ENCODE data around the gene COG5. TPM values are rescaled to one million over a fixed set of nuclear protein-coding genes. Genes with fewer than 3 reads are reported as not detected.
"Not testable (repeated sequence)": the region's sequence is repeated elsewhere in the genome, so short reads cannot be mapped to it uniquely, and the experiment has no call there.

The COG5 gene
- total RNA-seq, 4 donors from 2014 or later, result 20.8 to 49.7 (median 25.7) TPM

DNA sequence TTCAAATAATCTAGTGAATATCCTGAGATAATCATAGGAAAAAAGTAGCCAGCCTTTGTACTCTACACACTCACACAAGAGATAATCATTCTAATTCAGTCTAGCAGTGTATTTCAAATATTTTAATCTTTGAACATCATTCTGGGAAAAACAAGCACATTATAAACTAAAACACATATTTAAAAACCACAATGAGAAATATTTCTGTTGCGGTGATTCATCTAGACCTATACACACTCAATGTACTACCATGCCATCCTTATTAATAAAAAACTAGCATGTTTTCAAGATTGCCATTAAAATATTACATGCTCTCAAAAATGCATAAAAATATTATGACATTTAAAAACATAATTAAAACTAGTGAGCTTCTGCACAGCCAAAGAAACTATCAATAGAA is 11.8 kb downstream of the COG5 start:
- Histone ChIP-seq H3K27me3 (no peaks in the 10 kb centered on the region), H3K36me3 (peaks cover 0 to 20% of the 10 kb centered on the region in 2 donors), H3K9me3 (no peaks in the 10 kb centered on the region), H3K4me3 (no peak overlapping the region), H3K27ac (no peak overlapping the region), H3K4me1 (no peaks in the 10 kb centered on the region)
- DNase-seq, result no peak
- TF ChIP-seq CTCF (IDR thresholded peaks at IDR 0.05 in 4 of 5, conservative IDR thresholded peaks at IDR 0.05 in 1 of 5) (no peak), POLR2A (IDR thresholded peaks at IDR 0.05) (no peak)
- ATAC-seq, result no peak
- in situ Hi-C loops (cut with MboI; ENCODE audit: low sequenced_read_pairs in 4 of 4), result loop anchor here in 1 of 4 donors (25.0 kb wide), 1 partner anchor 365 kb away; no protein-coding TSS in a partner anchor
- intact Hi-C loops (cut with DNase I; ENCODE audit: low total_unique reads), result no loop called here

GRCh38 chr7:107544848-107545591 is 18.7 kb downstream of the COG5 start:
- DNase-seq (no peak), ATAC-seq (no peak)
- no peaks in the 10 kb centered on the region for H3K27me3 ChIP-seq
- no peak for TF ChIP-seq POLR2A (IDR thresholded peaks at IDR 0.05)
- TF ChIP-seq CTCF (IDR thresholded peaks at IDR 0.05 in 4 of 5, conservative IDR thresholded peaks at IDR 0.05 in 1 of 5), result no peak
- peaks cover 0 to 11% of the 10 kb centered on the region in 2 donors for H3K36me3 ChIP-seq
- H3K27ac ChIP-seq, result no peak overlapping the region
- H3K9me3 ChIP-seq, result no peaks in the 10 kb centered on the region
- H3K4me3 ChIP-seq, result no peak overlapping the region
- in situ Hi-C loops (cut with MboI; ENCODE audit: low sequenced_read_pairs in 4 of 4), result no loop called here
- no peaks in the 10 kb centered on the region for H3K4me1 ChIP-seq
- intact Hi-C loops (cut with DNase I; ENCODE audit: low total_unique reads), result no loop called here

DNA sequence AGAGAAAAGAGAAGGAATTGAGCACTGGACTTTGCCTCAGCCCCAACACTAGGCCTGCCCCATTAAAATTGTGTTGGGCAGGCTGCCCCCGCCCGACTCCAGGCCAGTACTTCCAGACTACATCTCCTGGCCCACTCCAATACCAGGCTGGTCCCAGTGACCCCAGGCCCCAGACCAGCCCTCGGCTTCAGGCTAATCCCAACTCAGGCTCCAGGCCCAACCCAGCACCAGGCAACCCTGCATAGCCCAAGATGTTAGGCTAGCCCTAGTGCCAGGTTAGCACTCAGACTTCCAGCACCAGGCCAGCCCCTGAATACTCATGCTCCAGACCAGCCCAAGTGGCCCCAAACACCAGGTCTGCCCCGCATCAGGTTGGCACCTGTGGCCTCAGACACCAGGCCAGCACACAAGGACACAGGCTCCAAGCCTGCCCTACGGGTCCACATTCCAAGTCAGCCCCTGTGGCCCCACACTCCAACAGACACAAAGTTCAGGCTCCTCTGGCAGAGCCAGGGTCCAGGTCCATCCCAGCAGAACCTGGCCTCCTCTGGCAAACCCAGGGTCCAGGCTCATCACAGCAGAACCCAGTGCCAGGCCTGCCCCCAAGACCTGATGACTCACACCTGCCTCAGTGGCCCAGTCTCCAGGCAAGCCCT is 20.3 kb downstream of the COG5 start:
- intact Hi-C loops (cut with DNase I; ENCODE audit: low total_unique reads), result no loop called here
- no peaks in the 10 kb centered on the region for H3K4me1 ChIP-seq
- H3K27ac ChIP-seq, result no peak overlapping the region
- H3K27me3 ChIP-seq, result no peaks in the 10 kb centered on the region
- DNase-seq (no peak), ATAC-seq (no peak)
- no peak for TF ChIP-seq CTCF (IDR thresholded peaks at IDR 0.05 in 4 of 5, conservative IDR thresholded peaks at IDR 0.05 in 1 of 5)
- H3K4me3 ChIP-seq, result no peak overlapping the region
- H3K9me3 ChIP-seq, result no peaks in the 10 kb centered on the region
- in situ Hi-C loops (cut with MboI; ENCODE audit: low sequenced_read_pairs in 4 of 4), result no loop called here
- peaks cover 0 to 11% of the 10 kb centered on the region in 2 donors for H3K36me3 ChIP-seq

GRCh38 chr7:107538001-107538400 is 25.7 kb downstream of the COG5 start:
- H3K36me3 ChIP-seq, result no peaks in the 10 kb centered on the region
- no peaks in the 10 kb centered on the region for H3K27me3 ChIP-seq
- no peak for ATAC-seq
- intact Hi-C loops (cut with DNase I; ENCODE audit: low total_unique reads), result no loop called here
- H3K4me1 ChIP-seq, result peaks cover 0 to 12% of the 10 kb centered on the region in 2 donors
- no peak overlapping the region for H3K4me3 ChIP-seq
- no peak overlapping the region for H3K27ac ChIP-seq
- no peaks in the 10 kb centered on the region for H3K9me3 ChIP-seq
- TF ChIP-seq POLR2A (IDR thresholded peaks at IDR 0.05) (no peak), CTCF (IDR thresholded peaks at IDR 0.05 in 4 of 5, conservative IDR thresholded peaks at IDR 0.05 in 1 of 5) (no peak)
- DNase-seq, result no peak
- in situ Hi-C loops (cut with MboI; ENCODE audit: low sequenced_read_pairs in 4 of 4), result no loop called here

- ATAC-seq; in situ Hi-C loops (cut with MboI; ENCODE audit: low sequenced_read_pairs in 4 of 4): not testable (repeated sequence)
Measured at GRCh38 chr7:107537228-107537627, 26.5 kb downstream of the COG5 start.

More at GRCh38 chr7:107537228-107537627, 26.5 kb downstream of the COG5 start:
- intact Hi-C loops (cut with DNase I; ENCODE audit: low total_unique reads); H3K27me3 ChIP-seq; H3K27ac ChIP-seq; DNase-seq; H3K9me3 ChIP-seq; H3K36me3 ChIP-seq; H3K4me3 ChIP-seq: not testable (repeated sequence)
- H3K4me1 ChIP-seq, result peaks cover under 1 to 12% of the 10 kb centered on the region in 2 donors
